HepG2 (cell line): ENCODE measurements around the gene C22orf15. TPM values are rescaled to one million over a fixed set of nuclear protein-coding genes. Genes with fewer than 3 reads are reported as not detected.
A peak's percentile ranks its signal among the peaks of the same experiment; 100 is the strongest.

Experiments
- ARNTL ChIP-seq: sonication (generic); formaldehyde crosslinking; IDR thresholded peaks from 2 replicates; pipeline ENCODE4 v1.4.0; 2020; ENCODE audit warnings: mild to moderate bottlenecking, missing genetic modification reagents
- CBFB ChIP-seq: sonication (generic); formaldehyde crosslinking; IDR thresholded peaks from 2 replicates; pipeline ENCODE4 v1.4.0; 2020; ENCODE audit warnings: missing genetic modification reagents
- MIER2 ChIP-seq: IDR thresholded peaks from 2 replicates; pipeline ENCODE4 v1.6.1; 2016; ENCODE audit warnings: missing biosample characterization, missing genetic modification reagents
- MTF1 ChIP-seq: sonication (generic); formaldehyde crosslinking; IDR thresholded peaks from 2 replicates; pipeline ENCODE4 v1.5.0; 2020; ENCODE audit warnings: missing genetic modification reagents
- NR2C2 ChIP-seq: sonication (generic); formaldehyde crosslinking; IDR thresholded peaks from 2 replicates; pipeline ENCODE4 v1.4.0; 2020; ENCODE audit warnings: missing genetic modification reagents, mild to moderate bottlenecking, moderate library complexity, borderline replicate concordance
- NR2F6 ChIP-seq, 2 experiments: IDR thresholded peaks; 2 replicates each; pipeline ENCODE4 v1.6.1; 2016; ENCODE audit warnings: antibody characterized with exemption in 1 of 2, mild to moderate bottlenecking in 1 of 2
- PHB2 ChIP-seq: fragments of 450-650 bp; IDR thresholded peaks from 2 replicates; pipeline ENCODE4 v1.6.1; 2018; ENCODE audit not compliant: partially characterized antibody
- POLR2AphosphoS5 ChIP-seq: IDR thresholded peaks from 2 replicates; pipeline ENCODE4 v1.6.1; 2012; ENCODE audit warnings: low read depth, low read length
- RFXANK ChIP-seq: IDR thresholded peaks from 2 replicates; pipeline ENCODE4 v1.6.1; 2016
- RORA ChIP-seq: sonication (generic); formaldehyde crosslinking; IDR thresholded peaks from 2 replicates; pipeline ENCODE4 v1.5.0; 2020; ENCODE audit warnings: mild to moderate bottlenecking, missing genetic modification reagents, moderate library complexity
- SALL2 ChIP-seq: sonication (generic); formaldehyde crosslinking; IDR thresholded peaks from 2 replicates; pipeline ENCODE4 v1.8.1; 2023; ENCODE audit warnings: mild to moderate bottlenecking, missing genetic modification reagents, inconsistent platforms
- SAP130 ChIP-seq: IDR thresholded peaks from 2 replicates; pipeline ENCODE4 v1.6.1; 2016; ENCODE audit warnings: low read depth
- SPEN ChIP-seq: sonication (generic); formaldehyde crosslinking; IDR thresholded peaks from 2 replicates; pipeline ENCODE4 v1.5.1; 2020; ENCODE audit warnings: low read depth, mild to moderate bottlenecking, missing genetic modification reagents
- TAF15 ChIP-seq: fragments of 200-400 bp; formaldehyde crosslinking; IDR thresholded peaks from one replicate; pipeline ENCODE4 v1.6.1; 2018; ENCODE audit warnings: mild to moderate bottlenecking, low read depth, low read length; ENCODE audit not compliant: poor library complexity, severe bottlenecking
- TCF12 ChIP-seq, 2 experiments: fragments of 450-650 bp in 1 of 2; sonication (generic) in 1 of 2; formaldehyde crosslinking in 1 of 2; IDR thresholded peaks; 2 replicates each; pipeline versions ENCODE4 v1.6.1 to v1.8.0; 2017 to 2022; ENCODE audit warnings: antibody characterized with exemption in 1 of 2, mild to moderate bottlenecking in 1 of 2, missing genetic modification reagents in 1 of 2, moderate library complexity in 1 of 2
- ZBTB38 ChIP-seq: sonication (generic); formaldehyde crosslinking; IDR thresholded peaks from 2 replicates; pipeline ENCODE4 v1.5.1; 2020; ENCODE audit warnings: mild to moderate bottlenecking, missing genetic modification reagents
- ZBTB8A ChIP-seq: sonication (generic); formaldehyde crosslinking; IDR thresholded peaks from 2 replicates; pipeline ENCODE4 v1.4.0; 2020; ENCODE audit warnings: mild to moderate bottlenecking, low read depth, missing genetic modification reagents, borderline replicate concordance
- ZEB1 ChIP-seq: IDR thresholded peaks from 2 replicates; pipeline ENCODE4 v1.6.1; 2012; ENCODE audit warnings: mild to moderate bottlenecking, low read depth, inconsistent platforms; ENCODE audit not compliant: insufficient replicate concordance
- ZNF232 ChIP-seq: sonication (generic); formaldehyde crosslinking; IDR thresholded peaks from 2 replicates; pipeline ENCODE4 v1.4.0; 2020; ENCODE audit warnings: missing genetic modification reagents, borderline replicate concordance
- ZNF34 ChIP-seq: sonication (generic); formaldehyde crosslinking; IDR thresholded peaks from 2 replicates; pipeline ENCODE4 v1.4.0; 2020; ENCODE audit warnings: mild to moderate bottlenecking, missing genetic modification reagents, borderline replicate concordance
- ZNF510 ChIP-seq: sonication (generic); formaldehyde crosslinking; IDR thresholded peaks from 2 replicates; pipeline ENCODE4 v1.4.0; 2020; ENCODE audit warnings: low read depth, mild to moderate bottlenecking, missing genetic modification reagents
- polyA plus RNA-seq, 8 experiments: library from polyadenylated mRNA; depleted of rRNA in 3 of 8; stranded (reverse) in 7 of 8; unstranded in 1 of 8; fragments of >200 nt; fragmentation: Illumina TruSeq in 4 of 8; extraction: Trizol in 4 of 8; gene quantifications; 2 replicates each; pipeline versions ENCODE4 v1.2.1 to v1.2.3, GENCODE V29; 2011 to 2016; ENCODE audit warnings: low read depth in 4 of 8, missing spikeins in 1 of 8, mixed read lengths in 1 of 8; ENCODE audit not compliant: insufficient read depth in 1 of 8
- total RNA-seq, 5 experiments: library from RNA; depleted of rRNA; stranded (reverse); fragments of >200 nt; fragmentation: Illumina TruSeq; extraction: Trizol; gene quantifications; 2 replicates each; pipeline ENCODE4 v1.2.3, GENCODE V29; 2016; ENCODE audit warnings: low read depth in 1 of 5
- TF ChIP-seq, protein P1 (sequence below): fragments of 450-650 bp; IDR thresholded peaks from 2 replicates; pipeline ENCODE4 v1.6.1; 2016
- TF ChIP-seq, protein P2 (sequence below): IDR thresholded peaks from 2 replicates; pipeline ENCODE4 v1.6.1; 2016; ENCODE audit warnings: mild to moderate bottlenecking
- TF ChIP-seq, protein P3 (sequence below): sonication (generic); formaldehyde crosslinking; IDR thresholded peaks from 2 replicates; pipeline ENCODE4 v1.5.0; 2020; ENCODE audit warnings: missing genetic modification reagents
- TF ChIP-seq, protein P4 (sequence below): sonication (generic); formaldehyde crosslinking; IDR thresholded peaks from 2 replicates; pipeline ENCODE4 v1.4.0; 2020; ENCODE audit warnings: missing genetic modification reagents

Gene C22orf15
- total and polyA plus RNA-seq, 2 of the 13 experiments (the other 11 are each of a cell fraction or from before 2014, with no cell fraction given) = not detected

DNA sequence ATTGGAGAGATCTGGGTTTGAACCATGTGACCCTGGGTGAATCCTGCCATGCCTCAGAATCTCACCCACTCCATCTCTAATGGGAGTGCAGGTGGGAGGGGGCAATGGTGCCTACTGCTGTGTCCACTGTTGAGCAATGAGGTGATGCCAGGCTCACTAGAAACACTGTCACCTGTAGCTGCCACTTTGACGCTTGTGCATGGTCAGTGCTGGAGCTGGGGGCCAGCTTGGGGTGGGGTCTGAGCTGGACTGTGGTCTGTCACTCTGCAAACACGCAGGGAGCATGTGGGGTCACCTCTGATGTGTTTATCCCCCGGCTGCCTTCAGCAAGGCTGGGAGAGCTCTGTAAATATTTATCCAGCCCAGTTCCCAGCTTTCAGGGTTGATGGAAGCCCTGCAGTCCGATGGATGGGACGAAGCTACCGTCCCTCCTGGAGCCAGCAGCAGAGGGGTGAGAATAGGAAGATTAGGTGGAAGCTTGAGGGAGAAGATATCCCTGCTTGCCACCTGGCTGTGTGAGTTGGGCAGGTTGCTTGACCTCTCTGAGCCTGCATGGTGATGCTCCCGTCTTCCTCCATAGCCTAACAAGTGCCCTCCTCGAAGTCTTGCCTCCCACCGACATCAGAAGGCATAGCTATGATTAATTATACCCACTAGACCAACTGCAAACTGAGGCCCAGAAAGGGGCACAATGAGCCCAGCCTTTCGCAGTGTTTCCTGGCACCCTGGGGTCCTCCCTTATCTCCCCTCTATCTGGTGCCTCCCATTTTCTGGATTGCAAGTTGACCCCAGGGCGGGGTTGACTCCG, 11.5 kb downstream of the C22orf15 start (continued):
- TF ChIP-seq ZNF232 (0 out of 2 replicates have a peak, but pooled peaks have one; percentile 29), SPEN (CRISPR knock-in tag) (peak; percentile 54; the same call in 1 of the 2 replicates), ZBTB8A (CRISPR knock-in tag) (no peak), TCF12 (IDR thresholded peaks at IDR 0.05) (no peak), TCF12 (CRISPR knock-in tag; IDR thresholded peaks at IDR 0.05) (0 out of 2 replicates have a peak, but pooled peaks have one; percentile 38), RORA (CRISPR knock-in tag) (no peak), PHB2 (no peak), ARNTL (peak; percentile 72), MTF1 (no peak), MIER2 (CRISPR knock-in tag) (no peak; the same call in 1 of the 2 replicates), ZNF34 (CRISPR knock-in tag) (no peak), SALL2 (CRISPR knock-in tag) (0 out of 2 replicates have a peak, but pooled peaks have one; percentile 42), NR2F6 (IDR thresholded peaks at IDR 0.05) (peak; percentile 91), NR2F6 (CRISPR knock-in tag; IDR thresholded peaks at IDR 0.05) (peak; percentile 89), RFXANK (CRISPR knock-in tag) (no peak), NR2C2 (peak; percentile 66), ZNF510 (0 out of 2 replicates have a peak, but pooled peaks have one; percentile 79), CBFB (CRISPR knock-in tag) (peak; percentile 70; the same call in 1 of the 2 replicates), ZEB1 (peak; percentile 63), ZBTB38 (no peak), POLR2AphosphoS5 (peak; percentile 61), TAF15 (no peak), SAP130 (CRISPR knock-in tag) (peak; percentile 96)
- TF ChIP-seq, protein P1, sequence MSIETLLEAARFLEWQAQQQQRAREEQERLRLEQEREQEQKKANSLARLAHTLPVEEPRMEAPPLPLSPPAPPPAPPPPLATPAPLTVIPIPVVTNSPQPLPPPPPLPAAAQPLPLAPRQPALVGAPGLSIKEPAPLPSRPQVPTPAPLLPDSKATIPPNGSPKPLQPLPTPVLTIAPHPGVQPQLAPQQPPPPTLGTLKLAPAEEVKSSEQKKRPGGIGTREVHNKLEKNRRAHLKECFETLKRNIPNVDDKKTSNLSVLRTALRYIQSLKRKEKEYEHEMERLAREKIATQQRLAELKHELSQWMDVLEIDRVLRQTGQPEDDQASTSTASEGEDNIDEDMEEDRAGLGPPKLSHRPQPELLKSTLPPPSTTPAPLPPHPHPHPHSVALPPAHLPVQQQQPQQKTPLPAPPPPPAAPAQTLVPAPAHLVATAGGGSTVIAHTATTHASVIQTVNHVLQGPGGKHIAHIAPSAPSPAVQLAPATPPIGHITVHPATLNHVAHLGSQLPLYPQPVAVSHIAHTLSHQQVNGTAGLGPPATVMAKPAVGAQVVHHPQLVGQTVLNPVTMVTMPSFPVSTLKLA = peak; percentile 22; the same call in 1 of the 2 replicates
- TF ChIP-seq, protein P2, sequence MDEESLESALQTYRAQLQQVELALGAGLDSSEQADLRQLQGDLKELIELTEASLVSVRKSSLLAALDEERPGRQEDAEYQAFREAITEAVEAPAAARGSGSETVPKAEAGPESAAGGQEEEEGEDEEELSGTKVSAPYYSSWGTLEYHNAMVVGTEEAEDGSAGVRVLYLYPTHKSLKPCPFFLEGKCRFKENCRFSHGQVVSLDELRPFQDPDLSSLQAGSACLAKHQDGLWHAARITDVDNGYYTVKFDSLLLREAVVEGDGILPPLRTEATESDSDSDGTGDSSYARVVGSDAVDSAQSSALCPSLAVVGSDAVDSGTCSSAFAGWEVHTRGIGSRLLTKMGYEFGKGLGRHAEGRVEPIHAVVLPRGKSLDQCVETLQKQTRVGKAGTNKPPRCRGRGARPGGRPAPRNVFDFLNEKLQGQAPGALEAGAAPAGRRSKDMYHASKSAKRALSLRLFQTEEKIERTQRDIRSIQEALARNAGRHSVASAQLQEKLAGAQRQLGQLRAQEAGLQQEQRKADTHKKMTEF (CRISPR knock-in tag) = peak; percentile 86
- TF ChIP-seq, protein P3, sequence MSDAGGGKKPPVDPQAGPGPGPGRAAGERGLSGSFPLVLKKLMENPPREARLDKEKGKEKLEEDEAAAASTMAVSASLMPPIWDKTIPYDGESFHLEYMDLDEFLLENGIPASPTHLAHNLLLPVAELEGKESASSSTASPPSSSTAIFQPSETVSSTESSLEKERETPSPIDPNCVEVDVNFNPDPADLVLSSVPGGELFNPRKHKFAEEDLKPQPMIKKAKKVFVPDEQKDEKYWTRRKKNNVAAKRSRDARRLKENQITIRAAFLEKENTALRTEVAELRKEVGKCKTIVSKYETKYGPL = no peak
- TF ChIP-seq, protein P4, sequence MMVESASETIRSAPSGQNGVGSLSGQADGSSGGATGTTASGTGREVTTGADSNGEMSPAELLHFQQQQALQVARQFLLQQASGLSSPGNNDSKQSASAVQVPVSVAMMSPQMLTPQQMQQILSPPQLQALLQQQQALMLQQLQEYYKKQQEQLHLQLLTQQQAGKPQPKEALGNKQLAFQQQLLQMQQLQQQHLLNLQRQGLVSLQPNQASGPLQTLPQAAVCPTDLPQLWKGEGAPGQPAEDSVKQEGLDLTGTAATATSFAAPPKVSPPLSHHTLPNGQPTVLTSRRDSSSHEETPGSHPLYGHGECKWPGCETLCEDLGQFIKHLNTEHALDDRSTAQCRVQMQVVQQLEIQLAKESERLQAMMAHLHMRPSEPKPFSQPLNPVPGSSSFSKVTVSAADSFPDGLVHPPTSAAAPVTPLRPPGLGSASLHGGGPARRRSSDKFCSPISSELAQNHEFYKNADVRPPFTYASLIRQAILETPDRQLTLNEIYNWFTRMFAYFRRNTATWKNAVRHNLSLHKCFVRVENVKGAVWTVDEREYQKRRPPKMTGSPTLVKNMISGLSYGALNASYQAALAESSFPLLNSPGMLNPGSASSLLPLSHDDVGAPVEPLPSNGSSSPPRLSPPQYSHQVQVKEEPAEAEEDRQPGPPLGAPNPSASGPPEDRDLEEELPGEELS (CRISPR knock-in tag) = peak; percentile 89
